ENCODE measurements around the gene ENTPD2.

The ENTPD2 gene

DNA sequence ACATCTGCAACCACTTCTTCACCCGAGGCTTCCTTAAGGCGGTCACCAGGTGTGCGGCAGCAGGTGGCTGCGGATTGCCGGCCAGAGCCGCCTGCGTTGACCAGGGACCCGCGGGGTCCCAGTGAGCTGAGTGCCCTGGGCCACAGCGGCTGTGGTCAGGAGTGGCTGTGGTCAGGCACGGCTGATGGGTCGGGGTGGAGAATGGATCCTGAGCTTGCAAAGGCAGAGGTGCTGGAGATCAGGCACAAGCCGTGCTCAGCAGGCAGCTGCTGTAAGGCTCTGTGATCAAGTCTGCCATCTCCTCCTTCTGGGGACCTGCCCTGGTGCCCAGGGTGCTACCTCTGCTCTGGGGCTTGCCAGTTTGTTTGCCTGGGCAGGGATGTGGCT lies 25.5 kb upstream of the ENTPD2 start:
- no peak for DNase-seq (ENCODE audit: low read depth)

DNA sequence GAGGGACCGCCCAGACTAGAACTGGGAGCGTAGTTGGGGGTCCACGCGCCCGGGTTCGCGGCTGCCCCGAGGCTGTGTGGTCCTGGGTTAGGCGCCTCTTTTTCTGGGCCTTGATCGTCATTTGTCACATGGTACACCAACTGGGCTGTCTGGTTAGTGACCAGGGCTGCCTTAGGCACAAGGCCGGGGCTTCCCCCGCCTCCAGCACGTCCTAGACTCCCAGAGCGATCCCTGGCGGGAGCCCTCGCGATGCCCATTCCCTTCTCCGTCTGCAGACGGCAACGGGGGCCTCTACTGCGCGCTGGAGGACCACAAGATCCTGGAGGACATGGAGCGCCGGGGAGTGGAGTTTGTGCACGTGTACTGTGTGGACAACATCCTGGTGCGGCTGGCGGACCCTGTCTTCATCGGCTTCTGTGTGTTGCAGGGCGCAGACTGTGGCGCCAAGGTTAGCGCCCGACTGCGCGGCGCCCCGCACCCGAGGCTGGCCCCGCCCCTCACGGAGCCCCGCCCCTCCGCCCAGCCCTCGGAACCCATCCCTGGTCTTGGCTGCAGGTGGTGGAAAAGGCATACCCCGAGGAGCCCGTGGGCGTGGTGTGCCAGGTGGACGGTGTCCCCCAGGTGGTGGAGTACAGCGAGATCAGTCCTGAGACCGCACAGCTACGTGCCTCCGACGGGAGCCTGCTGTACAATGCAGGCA lies 25.0 kb upstream of the ENTPD2 start:
- DNase-seq (ENCODE audit: low read depth): no peak

DNA sequence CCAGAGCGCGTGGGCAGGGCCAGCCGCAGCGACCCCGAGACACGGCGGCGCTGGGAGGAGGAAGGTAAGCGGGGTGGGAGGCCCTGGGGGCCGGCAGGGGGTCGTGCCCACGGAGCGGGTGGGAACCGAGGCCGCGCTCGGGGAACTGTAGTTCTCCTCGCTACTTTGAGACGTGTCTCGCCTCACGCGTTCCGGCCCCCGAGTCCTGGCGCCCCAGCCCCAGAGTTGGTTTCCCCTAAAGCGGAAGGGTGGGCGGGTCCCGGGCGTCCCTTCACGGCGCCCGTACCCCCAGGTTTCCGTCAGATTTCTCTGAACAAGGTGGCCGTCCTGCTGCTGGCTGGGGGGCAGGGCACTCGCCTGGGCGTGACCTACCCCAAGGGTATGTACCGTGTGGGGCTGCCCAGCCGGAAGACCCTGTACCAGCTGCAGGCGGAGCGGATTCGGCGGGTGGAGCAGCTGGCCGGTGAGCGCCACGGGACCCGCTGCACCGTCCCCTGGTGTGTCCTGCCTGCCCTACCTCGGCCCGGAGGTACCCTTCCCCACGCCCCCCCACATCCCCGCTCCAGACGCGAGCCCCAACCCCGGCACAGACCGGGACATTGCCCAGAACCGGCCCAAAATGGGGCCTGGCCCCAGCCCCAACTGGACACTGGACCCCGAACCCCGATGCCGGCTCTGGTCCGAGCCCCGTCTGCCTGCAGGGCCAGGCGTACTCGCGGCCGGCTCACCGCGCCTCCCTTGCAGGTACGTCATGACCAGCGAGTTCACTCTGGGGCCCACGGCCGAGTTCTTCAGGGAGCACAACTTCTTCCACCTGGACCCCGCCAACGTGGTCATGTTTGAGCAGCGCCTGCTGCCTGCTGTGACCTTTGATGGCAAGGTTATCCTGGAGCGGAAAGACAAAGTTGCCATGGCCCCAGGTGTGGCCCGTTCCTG lies 24.2 kb upstream of the ENTPD2 start:
- no peak for DNase-seq (ENCODE audit: low read depth)

DNA sequence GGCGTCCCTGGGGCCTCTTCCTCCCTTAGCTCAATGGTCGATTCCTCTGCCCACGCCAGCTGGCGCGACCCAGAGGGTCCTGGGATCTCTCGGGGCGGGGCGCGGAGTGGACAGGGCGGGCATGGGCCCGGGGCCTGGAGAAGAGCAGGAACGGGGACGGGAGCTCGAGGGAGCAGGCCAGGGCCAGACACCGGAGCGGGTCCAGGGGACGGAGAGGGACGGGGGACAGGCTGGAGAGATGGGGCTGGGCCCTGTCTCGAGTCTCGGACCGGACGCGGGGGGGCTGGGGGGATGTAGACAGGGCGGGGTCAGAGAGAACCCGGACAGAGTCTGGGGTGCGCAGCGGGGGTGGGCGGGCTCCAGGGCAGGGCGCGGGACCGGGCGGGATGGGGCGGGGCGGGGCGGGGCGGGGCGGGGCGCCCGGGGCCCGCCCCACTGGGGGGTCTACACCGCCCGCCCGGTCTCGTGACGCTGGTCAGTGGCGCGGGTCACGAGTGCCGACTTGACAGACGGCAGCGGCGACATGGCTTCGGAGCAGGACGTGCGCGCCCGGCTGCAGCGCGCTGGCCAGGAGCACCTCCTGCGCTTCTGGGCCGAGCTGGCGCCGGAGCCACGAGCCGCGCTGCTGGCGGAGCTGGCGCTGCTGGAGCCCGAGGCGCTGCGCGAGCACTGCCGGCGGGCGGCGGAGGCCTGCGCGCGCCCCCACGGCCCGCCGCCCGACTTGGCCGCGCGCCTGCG lies 23.3 kb upstream of the ENTPD2 start, which contains the start of gene UAP1L1:
Gene UAP1L1, plus strand, starts transcription at position 508 of the 738 bp plus-strand sequence. Its CDS starts 16 bp downstream, at position 524.
- DNase-seq (ENCODE audit: low read depth): no peak

DNA sequence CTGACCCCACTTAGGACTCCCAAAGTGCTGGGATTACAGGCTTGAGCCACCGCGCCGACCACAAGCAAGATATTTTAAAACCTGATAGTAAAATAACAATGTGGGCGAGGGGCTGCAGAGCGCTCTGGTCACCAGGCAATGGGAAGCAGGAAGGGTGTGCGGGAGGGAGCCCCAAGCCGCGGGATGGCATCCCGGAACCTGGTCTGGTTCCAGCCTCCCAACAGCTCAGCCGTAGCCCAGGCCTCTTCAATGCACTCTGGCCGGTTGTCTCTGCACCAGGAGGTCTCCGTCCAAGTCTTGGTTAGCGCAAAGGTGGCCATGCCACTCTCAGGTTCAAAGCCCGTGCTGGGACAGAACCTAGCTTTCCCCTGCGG lies 22.8 kb upstream of the ENTPD2 start:
- DNase-seq (ENCODE audit: low read depth): no peak

DNA sequence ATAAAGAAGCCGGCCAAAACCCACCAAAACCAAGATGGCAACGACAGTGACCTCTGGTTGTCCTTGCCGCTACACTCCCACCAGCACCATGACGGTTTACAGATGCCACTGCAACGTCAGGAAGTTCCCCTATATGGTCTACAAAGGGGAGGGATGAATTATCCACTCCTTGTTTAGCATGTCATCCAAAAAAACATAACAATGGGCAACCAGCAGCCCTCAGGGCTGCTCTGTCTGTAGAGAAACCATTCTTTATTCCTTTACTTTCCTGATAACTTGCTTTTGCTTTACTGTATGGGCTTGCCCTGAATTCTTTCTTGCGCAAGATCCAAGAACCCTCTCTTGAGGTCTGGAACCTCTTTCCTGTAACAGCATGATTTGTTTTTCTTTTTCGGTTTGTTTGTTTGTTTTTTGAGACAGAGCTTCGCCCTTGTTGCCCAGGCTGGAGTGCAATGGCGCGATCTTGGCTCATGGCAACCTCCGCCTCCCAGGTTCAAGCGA lies 21.5 kb upstream of the ENTPD2 start:
- DNase-seq (ENCODE audit: low read depth): no peak

DNA sequence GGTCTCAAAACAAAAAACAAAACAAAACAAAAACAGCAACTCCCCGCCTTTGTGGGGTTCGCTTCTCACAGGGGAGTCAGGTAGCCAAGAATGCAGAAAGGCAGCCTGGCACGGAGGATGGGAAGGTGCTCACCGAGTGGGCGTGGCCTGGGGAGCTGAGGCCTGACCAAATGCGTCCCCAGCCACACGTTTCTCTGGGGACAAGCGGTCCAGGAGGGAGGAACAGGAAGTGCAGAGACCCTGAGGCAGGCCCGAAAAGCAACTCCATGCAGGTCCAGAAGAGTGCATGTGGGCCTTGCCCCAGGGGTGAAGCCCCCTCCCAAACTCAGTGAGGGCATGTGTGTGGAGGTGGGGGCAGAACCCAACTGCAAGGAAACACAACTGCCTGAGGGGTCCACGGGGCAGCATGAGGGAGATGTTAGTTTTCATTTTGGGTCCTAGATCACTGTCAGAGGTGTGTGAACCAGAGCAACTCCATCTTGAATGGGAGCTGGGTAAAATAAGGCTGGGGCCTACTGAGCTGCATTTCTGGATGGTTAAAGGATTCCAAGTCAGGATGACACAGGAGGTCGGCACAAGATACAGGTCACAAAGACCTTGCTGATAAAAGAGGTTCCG lies 20.9 kb upstream of the ENTPD2 start:
- DNase-seq (ENCODE audit: low read depth): no peak

DNA sequence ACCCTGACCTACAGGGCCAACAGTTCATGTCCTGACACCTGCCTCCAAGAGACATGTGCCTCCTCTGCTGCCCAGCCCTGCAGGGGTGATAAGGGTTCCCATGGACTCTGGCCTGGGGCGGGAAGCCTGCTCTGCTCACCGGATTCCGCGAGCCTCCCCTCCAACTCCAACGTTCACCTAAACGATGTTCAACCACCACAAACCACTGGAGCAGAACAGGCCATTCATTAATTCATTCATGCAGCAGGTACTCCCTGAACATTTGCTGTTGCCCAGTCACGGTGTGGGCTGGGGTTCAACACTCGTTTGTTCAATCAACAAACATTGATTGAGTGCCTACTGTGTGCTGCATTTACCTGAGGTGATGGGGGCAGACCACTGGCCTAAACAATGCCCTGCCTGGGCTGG lies 20.1 kb upstream of the ENTPD2 start:
- DNase-seq (ENCODE audit: low read depth): no peak

DNA sequence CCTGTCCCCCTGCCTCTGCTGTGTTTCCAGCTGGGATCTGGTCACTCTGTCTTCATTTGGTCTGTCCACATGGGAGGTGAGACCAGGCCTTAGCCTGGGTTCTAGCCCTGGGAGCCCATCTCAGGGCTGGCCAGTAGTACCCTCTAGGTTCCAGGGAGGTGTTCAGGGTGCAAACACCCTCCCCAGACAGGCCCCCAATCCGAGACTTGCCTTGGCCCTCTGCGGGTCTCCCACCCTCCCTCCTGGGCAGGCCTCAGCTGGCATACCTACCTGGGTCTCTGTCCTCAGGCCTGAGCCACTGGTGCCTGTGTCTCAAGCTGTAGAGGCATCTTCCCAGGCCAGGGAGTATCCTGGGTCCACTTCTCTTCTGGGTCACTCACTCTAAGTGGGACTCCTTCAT lies 17.4 kb upstream of the ENTPD2 start:
- DNase-seq (ENCODE audit: low read depth): no peak

DNA sequence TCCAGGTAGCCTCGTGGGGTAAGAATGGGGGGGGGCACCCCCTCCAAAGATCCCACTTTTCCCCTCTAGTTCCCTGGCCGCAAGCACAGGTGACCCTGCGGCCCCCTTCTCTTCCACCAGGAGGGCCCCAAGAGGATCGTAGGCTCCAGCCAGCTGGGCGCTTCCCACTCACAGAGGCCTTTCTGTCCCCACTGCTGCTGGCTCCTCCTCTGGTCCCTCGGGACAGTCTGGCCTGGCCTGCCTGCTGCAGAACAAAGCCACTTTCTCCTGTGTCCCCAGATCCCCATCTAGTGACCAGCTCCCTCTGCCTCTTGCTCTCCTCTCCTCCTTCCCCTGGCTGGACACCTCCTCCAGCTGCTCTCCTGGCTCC lies 17.0 kb upstream of the ENTPD2 start:
- no peak for DNase-seq (ENCODE audit: low read depth)

DNA sequence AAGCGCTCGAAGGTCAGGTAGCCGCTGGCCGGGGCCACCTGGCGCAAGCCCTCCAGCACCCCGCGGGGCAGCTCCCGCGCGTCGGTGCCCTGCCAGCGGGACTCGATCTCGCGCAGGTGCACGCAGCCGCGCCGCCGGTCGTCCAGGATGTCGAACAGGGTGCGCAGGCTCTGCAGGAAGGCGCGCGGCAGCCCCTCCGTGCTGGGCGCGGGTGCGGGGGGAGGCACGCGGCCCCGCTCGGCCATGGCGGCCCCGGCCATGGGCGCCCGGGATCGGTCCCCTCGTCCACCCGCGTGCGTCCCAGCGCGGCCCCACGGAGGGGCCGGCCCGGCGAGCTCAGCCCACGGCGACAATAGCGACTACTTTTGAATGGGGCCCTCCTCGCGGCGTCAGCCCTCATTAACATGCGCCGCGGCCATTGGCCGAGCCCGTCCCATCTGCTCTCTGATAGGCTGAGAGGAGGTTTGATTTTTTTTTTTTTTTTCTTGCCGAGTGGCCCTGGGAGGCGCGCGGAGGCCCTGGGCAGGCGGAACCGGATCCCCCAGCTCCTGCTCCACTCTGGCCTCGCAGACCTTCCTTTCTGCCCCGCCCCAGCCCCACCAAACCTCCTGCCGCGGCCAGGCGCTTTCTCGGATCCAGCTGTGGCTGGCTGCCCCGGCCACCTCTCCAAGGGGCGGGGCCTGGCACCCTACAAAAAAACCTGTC lies 16.5 kb upstream of the ENTPD2 start, which contains the start of gene SAPCD2:
Gene SAPCD2, minus strand, starts transcription at position 357 of the 705 bp plus-strand sequence. Its CDS starts 97 bp downstream, at position 260.
- DNase-seq (ENCODE audit: low read depth): peak; percentile 58

DNA sequence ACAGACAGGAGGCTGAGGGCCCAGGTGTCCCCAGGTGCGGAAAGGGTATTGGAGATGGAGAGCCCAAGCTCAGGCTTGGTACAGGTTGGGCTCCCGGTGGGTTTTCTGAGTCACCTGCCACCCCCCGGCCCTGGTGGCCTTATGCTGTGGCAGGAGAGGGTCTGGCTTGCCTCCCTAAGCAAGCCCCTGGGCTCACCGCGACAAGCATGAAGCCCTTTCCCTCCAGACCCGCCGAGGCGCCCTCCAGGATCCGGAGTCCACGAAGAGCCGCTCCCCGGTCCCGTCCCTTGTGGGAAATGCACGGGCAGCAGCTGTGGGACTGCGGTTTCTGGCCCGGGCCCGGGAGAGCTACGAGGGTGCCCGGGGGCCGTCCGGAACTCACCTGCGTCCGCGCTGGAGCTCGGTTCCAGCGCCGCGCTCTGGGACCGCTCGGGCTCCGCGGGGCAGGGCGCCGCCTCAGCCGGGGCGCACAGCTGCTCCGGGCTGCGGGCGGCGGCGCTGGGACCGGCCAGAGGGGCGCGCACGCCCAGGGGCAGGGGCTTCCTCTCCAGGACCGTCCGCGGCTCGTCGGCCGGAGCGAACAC lies 15.7 kb upstream of the ENTPD2 start:
- DNase-seq (ENCODE audit: low read depth): no peak

DNA sequence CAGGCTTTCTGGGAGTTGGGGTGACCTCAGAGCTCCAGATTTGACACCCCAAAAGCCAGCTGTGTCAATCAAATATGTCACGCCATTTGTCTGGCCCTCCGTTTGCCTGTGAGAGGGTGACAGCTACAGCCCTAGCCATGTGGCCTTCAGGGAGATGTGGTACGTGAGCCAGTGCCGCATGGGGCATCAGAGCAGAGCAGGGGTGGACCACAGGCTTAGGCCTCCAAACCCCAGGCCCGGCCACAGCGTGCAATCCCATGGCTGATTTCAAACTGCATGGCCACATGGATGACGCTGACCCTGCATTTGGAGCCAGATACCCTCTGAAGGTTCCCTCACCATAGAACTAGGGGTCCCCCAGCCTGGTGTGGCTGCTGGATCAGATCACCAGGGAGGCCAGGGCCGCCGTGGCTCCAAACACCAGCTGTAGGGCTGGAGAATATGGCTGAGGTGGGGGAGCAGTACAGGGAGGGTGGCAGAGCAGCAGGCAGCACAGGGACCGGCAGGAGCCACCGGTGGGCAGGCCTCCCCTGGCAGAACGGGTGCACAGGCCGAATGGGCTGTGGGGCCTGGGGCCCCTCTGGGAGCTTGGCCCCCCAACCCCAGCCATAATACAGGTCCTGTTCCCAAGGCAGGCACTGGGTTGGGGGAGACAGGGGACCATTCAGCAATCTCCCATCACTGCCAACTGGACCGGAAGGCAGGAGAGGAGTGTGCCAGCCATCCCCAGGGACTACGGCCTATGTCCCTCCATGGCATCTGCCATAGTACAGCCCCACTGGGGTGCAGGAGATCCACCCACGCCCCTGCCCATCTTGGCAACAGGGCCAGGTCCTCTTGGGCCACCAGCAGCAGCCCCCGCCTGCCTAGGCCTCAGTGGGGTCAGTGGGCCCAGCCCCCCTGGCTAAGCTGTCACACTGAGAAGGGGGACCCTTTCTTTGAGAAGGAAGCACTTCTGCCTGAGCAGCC lies 15.0 kb upstream of the ENTPD2 start:
- no peak for DNase-seq (ENCODE audit: low read depth)

DNA sequence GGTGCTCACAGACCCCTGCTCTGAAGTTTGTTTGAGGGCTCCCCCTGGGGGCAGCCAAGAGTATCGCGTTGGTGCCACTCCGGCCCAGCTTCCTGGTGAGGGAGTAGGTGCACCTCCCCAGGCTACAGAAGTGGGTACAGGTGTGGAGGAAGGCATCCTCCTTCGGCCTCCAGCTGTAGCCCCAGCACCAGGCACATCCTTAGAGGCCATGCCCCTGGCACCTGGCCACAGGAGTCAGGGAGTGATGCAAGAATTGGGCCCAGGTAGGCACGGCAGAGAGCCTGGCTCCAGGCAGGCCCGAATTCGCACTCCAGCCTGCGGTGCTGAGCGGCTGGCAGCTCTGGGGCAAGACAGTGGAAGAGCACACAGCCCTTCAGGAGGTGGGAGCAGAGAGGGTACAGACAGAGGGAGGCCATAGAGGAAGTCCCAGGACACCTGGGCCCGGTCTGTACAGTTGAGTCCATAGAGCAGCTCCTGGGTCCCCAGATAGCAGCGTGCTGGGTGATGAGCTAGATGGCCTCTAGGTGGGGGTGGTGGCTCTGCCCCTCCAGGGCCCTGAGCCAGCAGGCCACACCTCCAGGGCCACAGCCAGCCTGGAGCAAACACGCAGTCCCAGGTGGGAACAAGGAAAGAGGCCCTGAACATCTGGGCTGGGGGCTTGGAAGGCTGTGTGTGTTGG lies 14.1 kb upstream of the ENTPD2 start:
- peak; percentile 70 for DNase-seq (ENCODE audit: low read depth)

DNA sequence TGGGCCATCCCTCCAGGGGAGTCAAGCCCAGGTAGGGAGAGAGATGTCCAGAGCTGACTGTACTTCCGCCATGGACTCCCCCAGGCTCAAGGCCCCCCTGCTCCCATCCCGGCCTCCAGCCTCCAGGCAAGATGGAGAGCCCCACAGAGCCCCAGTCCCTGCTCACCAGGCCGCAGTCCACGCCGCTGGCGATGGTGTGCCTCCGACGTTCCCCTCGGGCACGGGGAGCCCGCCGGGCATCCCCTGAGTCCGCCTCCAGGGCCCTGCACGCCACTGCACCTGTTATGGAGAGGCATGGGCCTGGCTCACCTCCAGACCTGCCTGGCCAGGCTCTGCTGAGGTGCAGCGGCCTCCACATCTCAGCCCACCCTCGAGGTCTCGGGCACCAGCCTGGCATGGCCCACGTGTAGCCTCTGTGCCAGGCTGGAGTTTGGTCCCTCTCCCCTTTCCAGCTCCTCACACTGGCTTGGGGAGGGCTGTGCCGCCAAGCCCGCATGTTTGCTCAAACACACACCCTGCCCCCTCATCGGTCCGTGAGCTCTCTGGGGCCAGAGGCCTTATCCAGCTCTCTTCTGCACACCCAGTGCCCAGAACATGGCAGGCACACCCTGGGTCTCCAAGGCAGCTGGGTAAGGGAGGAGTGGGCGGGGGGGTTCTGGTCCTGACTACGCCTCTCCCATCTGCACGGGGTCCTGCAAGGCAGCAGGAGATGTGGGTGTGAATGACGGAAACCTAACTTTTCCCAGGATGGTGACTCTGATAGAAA lies 12.4 kb upstream of the ENTPD2 start:
- DNase-seq (ENCODE audit: low read depth): no peak

DNA sequence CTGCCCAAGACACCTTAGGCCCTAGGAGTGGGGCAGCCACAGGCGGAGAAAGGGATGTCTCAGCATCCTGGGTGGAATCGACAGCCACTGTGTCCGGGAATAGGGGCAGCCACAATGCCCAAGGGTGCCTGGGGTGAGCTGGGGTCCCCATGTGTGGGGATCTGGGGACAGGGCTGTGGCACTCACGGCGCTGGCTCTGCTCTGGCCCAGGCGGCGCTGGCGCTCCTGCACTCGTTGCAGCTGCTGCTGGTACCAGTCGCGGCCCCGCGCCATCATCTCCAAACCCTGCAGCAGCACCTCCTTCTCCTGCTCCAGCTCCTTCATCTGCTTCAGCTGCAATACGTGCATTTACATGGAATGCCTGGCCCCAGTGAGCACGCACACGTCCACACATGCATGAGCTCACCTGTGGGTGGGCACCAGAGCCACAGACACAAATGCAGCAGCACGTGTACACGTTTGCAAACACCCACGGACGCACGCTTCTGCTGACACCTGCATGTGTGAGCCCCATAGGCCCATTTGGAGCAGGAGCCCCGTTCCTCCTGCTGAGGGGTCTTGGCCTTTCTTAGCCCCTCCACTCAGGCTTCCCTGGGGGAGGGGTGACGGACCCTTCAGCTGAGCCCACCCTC lies 11.6 kb upstream of the ENTPD2 start:
- DNase-seq (ENCODE audit: low read depth): no peak

DNA sequence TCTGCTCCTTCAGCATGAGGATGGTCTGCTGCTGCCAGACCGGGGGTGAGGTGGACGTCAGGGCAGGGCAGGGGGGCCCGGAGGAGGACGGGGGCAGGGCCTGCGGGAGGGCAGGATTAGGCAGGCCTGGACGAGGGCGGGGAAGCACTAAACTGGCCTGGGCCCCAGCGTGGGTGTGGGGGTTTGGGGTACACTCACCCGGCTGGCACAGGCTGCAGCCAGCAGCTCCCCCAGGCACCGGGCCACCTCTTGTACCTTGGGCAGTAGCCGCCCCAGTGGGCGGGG lies 11.0 kb upstream of the ENTPD2 start:
- DNase-seq (ENCODE audit: low read depth): no peak
